HepG2 (cell line): ENCODE measurements around the gene TSKU. TPM values are rescaled to one million over a fixed set of nuclear protein-coding genes. Genes with fewer than 3 reads are reported as not detected.

Experiments used
- ATAC-seq: fragments of 200-7000 bp; cut with Tn5 transposase; 3 replicates; pipeline ENCODE4 v1.9.1; 2020; ENCODE audit warnings: mild to moderate bottlenecking, moderate library complexity
- BruUV-seq: library from RNA; stranded (reverse); fragments of 400-500 nt; replicated peaks from 2 replicates; lab custom pipeline; 2021; lab: Mats Ljungman, UMichigan
- CTCF ChIA-PET: fragments of 300-600 bp; formaldehyde crosslinking; extraction: SDS; loops from one replicate; lab custom pipeline; 2021; ENCODE audit warnings: low total read pairs, inconsistent platforms, low intra/inter-chr PET ratio; lab: Yijun Ruan, JAX
- POLR2A ChIA-PET: fragments of 350-600 bp; sonication (Branson Sonifier 250); formaldehyde crosslinking; loops from one replicate; lab custom pipeline; 2020; ENCODE audit warnings: antibody characterized with exemption, inconsistent platforms; lab: Yijun Ruan, JAX
- DNase-seq: peaks from one replicate; pipeline ENCODE4 v3.0.0-alpha.2; 2015; ENCODE audit warnings: low spot score
- FAIRE-seq: peaks from 3 replicates; lab custom pipeline; 2011; peaks lifted over from hg19 to GRCh38; lab: Jason Lieb, UNC
- H2AFZ ChIP-seq: one replicate; pipeline ENCODE4 v1.6.1; 2011; ENCODE audit warnings: low read length, inconsistent platforms
- H3K27ac ChIP-seq: fragments of 300-600 bp; 3 replicates; pipeline ENCODE4 v1.8.0; 2011; ENCODE audit warnings: mixed run types, mild to moderate bottlenecking, mixed read lengths, low read length, inconsistent platforms; ENCODE audit not compliant: insufficient read depth; ENCODE audit errors: extremely low read length
- H3K27me3 ChIP-seq, 2 experiments: fragments of 200-600 bp in 1 of 2; 2 replicates in 1 of 2; 3 replicates in 1 of 2; pipeline versions ENCODE4 v1.6.0 to v1.8.0; 2011; ENCODE audit warnings: low read length in 2 of 2, mild to moderate bottlenecking in 2 of 2, moderate library complexity in 2 of 2, inconsistent platforms in 1 of 2; ENCODE audit not compliant: insufficient read depth in 2 of 2, control insufficient read depth in 1 of 2
- H3K36me3 ChIP-seq, 2 experiments: fragments of 200-600 bp in 1 of 2; replicated peaks in 1 of 2; 2 replicates in 1 of 2; 3 replicates in 1 of 2; pipeline versions ENCODE4 v1.5.1 to v1.8.0; 2011; ENCODE audit warnings: low read length in 2 of 2, inconsistent platforms in 1 of 2; ENCODE audit not compliant: insufficient read depth in 2 of 2, control insufficient read depth in 1 of 2
- H3K4me1 ChIP-seq: 2 replicates; pipeline ENCODE4 v1.5.1; 2012; ENCODE audit warnings: low read length, inconsistent platforms; ENCODE audit not compliant: insufficient read depth
- H3K4me2 ChIP-seq: 2 replicates; pipeline ENCODE4 v1.6.0; 2011; ENCODE audit warnings: low read depth, low read length, inconsistent platforms
- H3K4me3 ChIP-seq, 3 experiments: fragments of 200-600 bp in 1 of 3; sonication (generic), shearing (Covaris generic) in 1 of 3; replicated peaks in 1 of 3; 2 replicates each; pipeline ENCODE4 v1.5.1; 2011 to 2016; ENCODE audit warnings: low read length in 3 of 3, inconsistent platforms in 2 of 3, low read depth in 2 of 3, mild to moderate bottlenecking in 2 of 3, control low read depth in 1 of 3, mixed read lengths in 1 of 3; ENCODE audit not compliant: insufficient read depth in 1 of 3
- H3K79me2 ChIP-seq: one replicate; pipeline ENCODE4 v1.6.1; 2011; ENCODE audit warnings: low read length, inconsistent platforms; ENCODE audit not compliant: insufficient read depth
- H3K9ac ChIP-seq: 2 replicates; pipeline ENCODE4 v1.6.0; 2011; ENCODE audit warnings: mild to moderate bottlenecking, low read depth, low read length, inconsistent platforms; ENCODE audit not compliant: insufficient read depth
- H3K9me3 ChIP-seq: 2 replicates; pipeline ENCODE4 v1.5.1; 2012; ENCODE audit warnings: mild to moderate bottlenecking, low read length
- H4K20me1 ChIP-seq: 2 replicates; pipeline ENCODE4 v1.6.0; 2011; ENCODE audit warnings: inconsistent platforms, mild to moderate bottlenecking, low read length, moderate library complexity; ENCODE audit not compliant: insufficient read depth
- CREB1 ChIP-seq, 2 experiments: fragments of 450-650 bp in 1 of 2; IDR thresholded peaks; 2 replicates each; pipeline ENCODE4 v1.6.1; 2016 to 2017; ENCODE audit warnings: control low read depth in 1 of 2, mild to moderate bottlenecking in 1 of 2, missing compliant biosample characterization in 1 of 2, missing genetic modification characterization in 1 of 2
- GFI1 ChIP-seq: sonication (generic); formaldehyde crosslinking; IDR thresholded peaks from 2 replicates; pipeline ENCODE4 v1.5.0; 2020; ENCODE audit warnings: missing genetic modification reagents, mild to moderate bottlenecking, borderline replicate concordance
- KIAA2018 ChIP-seq: sonication (generic); formaldehyde crosslinking; IDR thresholded peaks from 2 replicates; pipeline ENCODE4 v1.5.0; 2020; ENCODE audit warnings: mild to moderate bottlenecking, missing genetic modification reagents, borderline replicate concordance
- RORA ChIP-seq: sonication (generic); formaldehyde crosslinking; IDR thresholded peaks from 2 replicates; pipeline ENCODE4 v1.5.0; 2020; ENCODE audit warnings: mild to moderate bottlenecking, missing genetic modification reagents, moderate library complexity
- SKI ChIP-seq: fragments of 450-650 bp; IDR thresholded peaks from one replicate; pipeline ENCODE4 v1.6.1; 2018; ENCODE audit warnings: mild to moderate bottlenecking; ENCODE audit not compliant: partially characterized antibody
- TCF7L2 ChIP-seq: IDR thresholded peaks from 2 replicates; pipeline ENCODE4 v1.6.1; 2011; ENCODE audit warnings: mild to moderate bottlenecking, low read depth, low read length, moderate library complexity
- ZNF180 ChIP-seq: sonication (generic); formaldehyde crosslinking; IDR thresholded peaks from 2 replicates; pipeline ENCODE4 v1.4.0; 2020; ENCODE audit warnings: low read depth, missing genetic modification reagents, borderline replicate concordance
- ZNF432 ChIP-seq: sonication (generic); formaldehyde crosslinking; IDR thresholded peaks from 2 replicates; pipeline ENCODE4 v1.5.0; 2020; ENCODE audit warnings: missing genetic modification reagents, mild to moderate bottlenecking, borderline replicate concordance
- WGBS: methylation state at CpG from one replicate; pipeline ENCODE4 v1.1.6; 2017; ENCODE audit warnings: low lambda C conversion rate; 5-methylcytosine and 5-hydroxymethylcytosine counted together
- in situ Hi-C: cut with HindIII; loops from 2 replicates; pipeline ENCODE4 v1.10.0; 2017; ENCODE audit warnings: low pct_unique_long_range_greater_than_20kb; ENCODE audit not compliant: extremely low pct_ligation_motif_present
- intact Hi-C: fragments of 100-400 bp; cut with micrococcal nuclease; formaldehyde crosslinking; loops from one replicate; pipeline ENCODE4 v1.10.0; 2022; ENCODE audit not compliant: unreplicated experiment
- polyA plus RNA-seq, 8 experiments: library from polyadenylated mRNA; depleted of rRNA in 3 of 8; stranded (reverse) in 7 of 8; unstranded in 1 of 8; fragments of >200 nt; fragmentation: Illumina TruSeq in 4 of 8; extraction: Trizol in 4 of 8; gene quantifications; 2 replicates each; pipeline versions ENCODE4 v1.2.1 to v1.2.3, GENCODE V29; 2011 to 2016; ENCODE audit warnings: low read depth in 4 of 8, missing spikeins in 1 of 8, mixed read lengths in 1 of 8; ENCODE audit not compliant: insufficient read depth in 1 of 8
- total RNA-seq, 5 experiments: library from RNA; depleted of rRNA; stranded (reverse); fragments of >200 nt; fragmentation: Illumina TruSeq; extraction: Trizol; gene quantifications; 2 replicates each; pipeline ENCODE4 v1.2.3, GENCODE V29; 2016; ENCODE audit warnings: low read depth in 1 of 5
- TF ChIP-seq, protein P1 (sequence below): sonication (generic); formaldehyde crosslinking; conservative IDR thresholded peaks from 2 replicates; pipeline ENCODE4 v1.5.0; 2020; ENCODE audit warnings: missing genetic modification reagents

TSKU gene
- total and polyA plus RNA-seq, 2 of the 13 experiments (the other 11 are each of a cell fraction or from before 2014, with no cell fraction given), result 20.3 to 21.4 TPM

DNA sequence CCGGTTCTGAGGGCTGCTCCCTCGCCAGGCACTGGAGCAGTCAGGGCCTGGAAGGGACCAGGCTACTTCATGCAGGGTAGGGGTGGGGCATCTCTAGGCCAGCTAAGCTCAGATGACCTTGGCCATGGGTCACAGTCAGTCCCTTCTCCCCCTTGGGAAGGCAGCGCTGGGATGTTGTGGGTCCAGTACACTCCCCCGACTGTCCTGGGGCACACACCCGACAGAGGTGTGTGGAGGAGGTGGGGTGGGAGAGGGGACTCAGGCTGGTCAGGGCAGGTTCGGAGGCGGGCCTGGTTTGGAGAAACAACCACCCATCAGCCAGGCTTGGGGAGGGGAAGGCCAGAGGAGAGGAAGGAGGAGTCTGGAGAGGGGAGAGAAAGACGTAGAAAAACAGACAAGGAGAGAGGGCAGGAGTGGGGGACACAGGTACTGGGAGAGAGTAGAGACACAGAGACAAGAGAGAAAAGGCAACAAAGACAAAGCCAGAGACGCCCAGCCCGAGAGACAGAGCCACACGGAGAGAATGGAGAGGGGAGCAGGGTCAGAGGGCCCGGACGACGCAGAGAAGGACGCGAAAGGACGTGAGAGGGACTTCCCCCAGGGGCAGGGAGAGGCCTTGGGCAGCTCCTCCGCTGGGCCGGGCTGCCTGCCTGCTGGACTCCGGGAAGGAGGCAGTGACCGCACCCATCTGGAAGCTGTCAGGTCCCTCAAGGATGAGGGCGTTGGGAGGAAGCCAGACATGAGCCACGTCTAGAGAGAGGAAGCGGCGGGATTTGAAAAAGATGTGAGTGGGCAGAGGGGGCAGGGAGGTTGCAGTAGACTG is 30.6 kb upstream of the TSKU start (continued):
- TF ChIP-seq TCF7L2 (no peak), RORA (CRISPR knock-in tag) (no peak), SKI (no peak)

DNA sequence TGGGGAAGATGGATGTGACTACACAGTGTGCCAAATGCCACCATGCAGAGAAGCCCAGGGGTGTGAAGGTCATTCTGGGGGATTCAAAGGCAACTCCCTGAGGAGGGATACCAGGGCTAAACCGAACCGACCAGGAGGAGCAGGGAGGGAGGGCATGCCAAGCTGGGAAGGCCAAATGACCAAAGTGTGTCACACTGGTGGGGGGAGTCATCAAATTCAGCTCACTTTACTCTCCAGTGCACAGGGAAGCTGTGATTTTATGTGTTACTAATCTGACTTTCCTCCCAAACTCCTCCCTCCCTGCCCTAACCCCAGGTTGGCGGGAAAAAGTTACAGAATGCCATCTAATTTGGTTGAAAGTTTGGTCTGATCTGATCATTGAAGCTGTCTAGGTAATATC is 29.7 kb upstream of the TSKU start:
- no peak overlapping the region for H3K4me2 ChIP-seq
- FAIRE-seq (no peak), ATAC-seq (no peak; the same call in 2 of the 3 replicates), DNase-seq (no peak)
- ChIA-PET CTCF (no interaction called here), POLR2A (interaction anchor here (1.2 kb wide), 1 partner anchor 13 kb away, joined by 4 read pairs; no protein-coding TSS in a partner anchor)
- no peaks in the 10 kb centered on the region for H3K79me2 ChIP-seq
- H3K9me3 ChIP-seq, result no peaks in the 10 kb centered on the region
- WGBS, result 78% methylated on average over 3 of the region's 3 CpGs
- in situ Hi-C loops (no loop called here), intact Hi-C loops (no loop called here)
- H3K27ac ChIP-seq, result no peak overlapping the region
- H3K36me3 ChIP-seq, result no peaks in the 10 kb centered on the region
- no TSS peak for BruUV-seq
- no peak overlapping the region for H3K4me3 ChIP-seq
- H2AFZ ChIP-seq, result no peak overlapping the region
- peaks cover 20% of the 10 kb centered on the region for H3K4me1 ChIP-seq
- no peaks in the 10 kb centered on the region for H4K20me1 ChIP-seq
- H3K27me3 ChIP-seq, result peaks cover 0 to 3% of the 10 kb centered on the region in 2 experiments; a peak in 2 of 5 replicates
- H3K9ac ChIP-seq, result no peak overlapping the region
- TF ChIP-seq, protein P1, sequence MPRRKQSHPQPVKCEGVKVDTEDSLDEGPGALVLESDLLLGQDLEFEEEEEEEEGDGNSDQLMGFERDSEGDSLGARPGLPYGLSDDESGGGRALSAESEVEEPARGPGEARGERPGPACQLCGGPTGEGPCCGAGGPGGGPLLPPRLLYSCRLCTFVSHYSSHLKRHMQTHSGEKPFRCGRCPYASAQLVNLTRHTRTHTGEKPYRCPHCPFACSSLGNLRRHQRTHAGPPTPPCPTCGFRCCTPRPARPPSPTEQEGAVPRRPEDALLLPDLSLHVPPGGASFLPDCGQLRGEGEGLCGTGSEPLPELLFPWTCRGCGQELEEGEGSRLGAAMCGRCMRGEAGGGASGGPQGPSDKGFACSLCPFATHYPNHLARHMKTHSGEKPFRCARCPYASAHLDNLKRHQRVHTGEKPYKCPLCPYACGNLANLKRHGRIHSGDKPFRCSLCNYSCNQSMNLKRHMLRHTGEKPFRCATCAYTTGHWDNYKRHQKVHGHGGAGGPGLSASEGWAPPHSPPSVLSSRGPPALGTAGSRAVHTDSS, result no peak
- TF ChIP-seq GFI1 (CRISPR knock-in tag) (no peak), CREB1 (IDR thresholded peaks at IDR 0.05) (no peak), CREB1 (CRISPR knock-in tag; IDR thresholded peaks at IDR 0.05) (no peak), ZNF432 (no peak), KIAA2018 (CRISPR knock-in tag) (no peak), ZNF180 (CRISPR knock-in tag) (no peak)
